ENCODE data around the gene LOXL1.

The LOXL1 gene

GRCh38 chr15:73994413-73994883 lies 68.2 kb downstream of the LOXL1 start, which contains the start of gene PML:
Gene PML, plus strand, starts transcription at chr15:73994716. Its CDS starts 97 bp downstream, at chr15:73994813.
- peak; percentile 98 for DNase-seq (ENCODE audit: low spot score)

- no peak for DNase-seq (ENCODE audit: low spot score)
Observed at GRCh38 chr15:73994912-73995622, 68.8 kb downstream of the LOXL1 start.

- no peak for DNase-seq (ENCODE audit: low spot score)
Observed at GRCh38 chr15:73996267-73996666, 70.0 kb downstream of the LOXL1 start.

DNA sequence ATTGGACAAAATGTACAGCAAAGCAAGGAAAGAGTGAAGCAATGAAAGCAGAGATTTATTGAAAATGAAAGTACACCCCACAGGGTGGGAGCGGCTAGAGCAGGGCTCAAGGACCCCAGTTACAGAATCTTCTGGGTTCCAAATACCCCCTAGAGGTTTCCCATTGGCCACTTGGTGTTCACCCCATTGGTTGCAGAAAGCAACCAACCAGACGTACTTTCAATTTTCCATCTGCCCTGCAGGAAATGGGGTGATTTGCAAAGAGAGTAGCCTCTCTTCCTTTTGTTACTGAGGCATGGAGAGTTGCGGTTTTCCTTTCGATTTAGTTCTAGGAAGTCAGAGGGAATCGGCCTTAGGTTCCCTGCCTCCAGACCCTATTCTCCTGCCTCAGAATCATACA lies 70.7 kb downstream of the LOXL1 start:
- peak; percentile 78 for DNase-seq (ENCODE audit: low spot score)

GRCh38 chr15:73997986-73998385 lies 71.7 kb downstream of the LOXL1 start:
- DNase-seq (ENCODE audit: low spot score): no peak
